ENCODE measurements around the gene CNNM2.
"Not testable (repeated sequence)": the region's sequence is repeated elsewhere in the genome, so short reads cannot be mapped to it uniquely, and the experiment has no call there.

CNNM2 gene

GRCh38 chr10:102926842-102927241, 8.7 kb downstream of the CNNM2 start:
- no peak for DNase-seq (ENCODE audit: low spot score)

- no peak for DNase-seq (ENCODE audit: low spot score)
Measured at GRCh38 chr10:102927311-102928010, 9.4 kb downstream of the CNNM2 start.

DNA sequence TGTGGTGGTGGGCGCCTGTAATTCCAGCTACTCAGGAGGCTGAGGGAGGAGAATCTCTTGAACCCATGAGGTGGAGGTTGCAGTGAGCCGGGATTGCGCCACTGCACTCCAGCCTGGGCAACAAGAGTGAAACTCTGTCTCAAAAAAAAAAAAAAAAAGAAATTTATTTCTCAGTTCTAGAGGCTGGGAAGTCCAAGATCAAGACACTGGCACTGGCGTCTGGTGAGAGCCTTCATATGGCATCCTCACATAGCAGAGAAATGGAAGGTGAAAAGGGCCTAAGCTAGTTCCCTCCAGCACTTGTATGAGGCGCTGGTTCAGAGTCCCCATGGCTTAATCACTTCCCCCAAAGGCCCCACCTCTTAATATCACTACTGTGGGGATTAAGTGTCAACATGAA, 10.3 kb downstream of the CNNM2 start:
- not testable (repeated sequence) for DNase-seq (ENCODE audit: low spot score)

GRCh38 chr10:102930720-102931119, 12.6 kb downstream of the CNNM2 start:
- no peak for DNase-seq (ENCODE audit: low spot score)

DNA sequence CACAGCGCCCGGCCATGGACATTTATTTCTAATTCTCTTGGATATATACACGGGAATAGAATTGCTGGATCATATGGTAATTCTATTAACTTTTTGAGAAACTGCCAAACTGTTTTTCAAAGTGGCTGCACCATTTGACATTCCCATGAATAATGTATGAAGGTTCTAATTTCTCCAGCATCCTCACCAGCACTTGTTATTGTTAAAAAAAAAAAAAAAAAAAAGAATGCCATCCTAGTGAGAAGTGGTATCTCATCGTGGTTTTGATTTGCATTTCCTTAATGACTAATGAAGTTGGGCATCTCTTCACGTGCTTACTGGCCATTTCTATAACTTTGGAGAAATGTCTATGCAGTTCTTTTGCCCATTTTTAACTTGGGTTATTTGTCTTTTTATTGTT, 13.5 kb downstream of the CNNM2 start:
- DNase-seq (ENCODE audit: low spot score) = no peak

DNA sequence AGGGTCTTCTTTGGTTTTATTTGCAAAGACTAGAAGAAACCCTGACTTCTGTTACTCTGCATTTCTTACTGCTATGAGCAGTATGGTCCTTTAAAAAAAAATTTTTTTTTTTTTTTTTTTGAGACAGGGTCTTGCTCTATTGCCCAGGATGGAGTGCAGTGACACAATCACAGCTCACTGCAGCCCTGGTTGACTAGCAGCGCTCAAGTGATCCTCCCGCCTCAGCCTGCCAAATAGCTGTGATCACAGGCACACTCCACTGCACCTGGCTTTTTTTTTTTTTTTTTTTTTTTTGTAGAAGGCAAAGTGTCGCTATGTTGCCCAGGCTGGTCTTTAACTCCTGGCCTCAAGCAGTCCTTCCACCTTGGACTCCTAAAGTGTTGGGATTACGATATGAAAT, 17.4 kb downstream of the CNNM2 start:
- no peak for DNase-seq (ENCODE audit: low spot score)

DNA sequence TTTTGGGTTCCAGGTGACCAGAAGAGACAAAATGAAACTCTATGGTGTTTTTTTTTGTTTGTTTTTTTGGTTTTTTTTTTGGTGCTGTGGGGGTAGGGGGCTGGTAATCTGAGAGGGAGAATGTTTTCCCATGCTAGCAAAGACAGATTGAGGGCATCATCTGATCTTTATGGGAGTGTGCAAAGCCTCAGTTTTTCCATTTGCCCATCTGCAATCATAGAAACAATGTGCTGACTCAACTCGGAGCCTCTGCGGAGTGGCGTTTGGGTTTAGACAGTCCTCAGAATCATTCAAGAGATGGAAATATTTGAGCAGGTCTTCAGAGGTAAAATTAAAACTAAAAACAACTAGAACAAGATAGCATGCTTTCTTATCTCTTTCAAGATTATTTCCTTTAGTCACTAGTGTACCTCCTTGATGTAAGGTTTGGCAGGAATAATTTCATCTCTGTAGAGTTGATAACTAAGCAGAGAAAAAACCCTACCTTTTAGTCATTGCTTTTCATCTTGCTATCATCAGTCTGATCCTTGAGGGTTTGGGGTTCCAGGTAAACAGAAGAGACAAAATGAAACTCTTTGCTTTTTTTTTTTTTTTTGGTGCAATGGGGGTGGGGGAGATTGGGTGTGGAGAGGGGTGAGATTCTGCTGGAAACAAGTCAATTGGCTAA, 18.0 kb downstream of the CNNM2 start:
- peak; percentile 46 for DNase-seq (ENCODE audit: low spot score)

GRCh38 chr10:102941401-102941800, 23.3 kb downstream of the CNNM2 start:
- no peak for DNase-seq (ENCODE audit: low spot score)

GRCh38 chr10:102945449-102945848, 27.4 kb downstream of the CNNM2 start:
- no peak for DNase-seq (ENCODE audit: low spot score)

GRCh38 chr10:102945962-102946361, 27.9 kb downstream of the CNNM2 start:
- DNase-seq (ENCODE audit: low spot score) = no peak

GRCh38 chr10:102946992-102947391, 28.9 kb downstream of the CNNM2 start:
- DNase-seq (ENCODE audit: low spot score) = no peak

DNA sequence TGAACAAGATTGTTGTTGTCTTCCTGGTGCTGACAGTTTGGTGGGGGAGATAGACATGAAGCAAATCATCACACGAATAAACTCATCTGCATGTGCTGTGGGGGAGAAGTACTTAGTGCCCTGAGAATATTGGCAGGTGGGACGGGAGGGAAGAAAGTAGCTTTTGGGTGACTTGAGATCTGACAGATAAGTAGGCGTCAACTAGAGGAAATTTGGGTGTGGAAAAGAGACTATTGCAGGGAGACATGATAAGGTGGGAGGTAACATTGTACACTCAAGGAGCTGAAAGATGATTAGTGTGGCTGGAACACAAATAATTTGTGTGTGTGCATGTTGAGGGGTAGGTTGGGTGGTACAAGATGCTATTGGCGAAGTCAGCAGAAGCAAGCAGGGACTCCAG, 30.1 kb downstream of the CNNM2 start:
- no peak for DNase-seq (ENCODE audit: low spot score)

- no peak for DNase-seq (ENCODE audit: low spot score)
Measured at GRCh38 chr10:102948786-102949185, 30.7 kb downstream of the CNNM2 start.

DNA sequence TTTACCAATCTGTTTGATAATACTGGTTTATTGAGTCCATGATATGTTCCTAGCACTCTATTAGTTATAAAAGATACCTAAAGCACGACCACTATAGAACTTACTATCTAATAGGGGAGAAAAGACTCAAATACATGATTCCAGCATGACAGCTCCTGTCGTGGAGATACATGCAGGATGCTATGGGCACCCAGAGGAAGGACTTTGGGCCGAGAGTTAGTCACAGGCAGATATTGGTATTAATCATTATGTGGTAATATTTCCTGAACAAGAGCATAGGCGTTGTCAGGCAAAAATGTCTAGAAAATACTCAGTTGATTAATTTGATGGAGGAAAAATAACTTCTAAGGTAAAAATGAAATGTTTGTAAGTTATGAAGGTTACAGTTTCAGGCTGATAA, 31.8 kb downstream of the CNNM2 start:
- DNase-seq (ENCODE audit: low spot score) = no peak

DNA sequence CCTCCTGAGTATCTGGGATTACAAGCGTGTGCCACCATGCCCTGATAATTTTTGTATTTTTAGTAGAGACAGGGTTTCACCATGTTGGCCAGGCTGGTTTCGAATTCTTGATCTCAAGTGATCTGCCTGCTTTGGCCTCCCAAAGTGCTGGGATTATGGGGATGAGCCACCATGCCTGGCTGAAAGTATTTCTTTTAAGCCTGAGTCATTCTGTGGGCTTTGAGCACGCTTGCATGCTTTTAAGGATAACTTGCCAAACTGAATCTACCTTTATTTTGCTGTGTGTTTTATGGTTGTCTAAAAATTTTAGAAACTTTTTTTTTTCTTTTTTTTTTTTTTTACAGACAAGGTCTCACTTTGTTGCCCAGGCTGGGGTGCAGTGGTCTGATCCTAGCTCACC, 33.2 kb downstream of the CNNM2 start:
- no peak for DNase-seq (ENCODE audit: low spot score)

- no peak for DNase-seq (ENCODE audit: low spot score)
Measured at GRCh38 chr10:102959360-102959759, 41.3 kb downstream of the CNNM2 start.

- no peak for DNase-seq (ENCODE audit: low spot score)
Measured at GRCh38 chr10:102960157-102960556, 42.1 kb downstream of the CNNM2 start.

DNA sequence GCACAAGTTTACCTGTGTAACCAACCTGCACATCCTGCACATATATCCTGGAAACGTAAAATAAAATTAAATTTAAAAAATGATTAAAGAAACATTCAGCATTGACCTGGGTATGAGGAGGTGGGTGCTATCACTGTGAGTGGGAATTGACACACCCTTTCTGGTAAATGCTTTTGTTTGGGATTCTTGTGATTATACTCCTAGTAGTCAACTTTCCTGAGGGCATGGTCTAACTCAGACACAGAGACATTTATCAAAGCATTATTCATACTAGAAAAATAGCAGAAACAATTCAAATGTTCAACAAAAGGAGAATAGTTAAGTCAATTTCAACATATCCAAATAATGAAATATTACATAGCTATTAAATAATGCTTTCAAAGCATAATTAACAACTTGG, 44.2 kb downstream of the CNNM2 start:
- no peak for DNase-seq (ENCODE audit: low spot score)

GRCh38 chr10:102962951-102963755, 45.1 kb downstream of the CNNM2 start:
- no peak for DNase-seq (ENCODE audit: low spot score)

DNA sequence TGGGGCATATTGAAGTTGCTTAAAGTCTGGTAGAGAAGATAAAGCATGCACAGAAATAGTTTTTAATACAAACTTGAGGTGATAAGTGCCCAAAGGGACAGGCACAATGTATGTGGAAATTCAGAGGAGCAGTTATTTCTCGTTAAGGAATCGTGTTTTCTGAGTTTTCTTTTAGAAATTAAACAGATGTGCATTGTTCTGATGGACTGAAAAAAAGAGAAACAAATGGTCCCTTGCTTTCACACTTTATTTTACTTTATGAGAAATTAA, 45.6 kb downstream of the CNNM2 start:
- no peak for DNase-seq (ENCODE audit: low spot score)

DNA sequence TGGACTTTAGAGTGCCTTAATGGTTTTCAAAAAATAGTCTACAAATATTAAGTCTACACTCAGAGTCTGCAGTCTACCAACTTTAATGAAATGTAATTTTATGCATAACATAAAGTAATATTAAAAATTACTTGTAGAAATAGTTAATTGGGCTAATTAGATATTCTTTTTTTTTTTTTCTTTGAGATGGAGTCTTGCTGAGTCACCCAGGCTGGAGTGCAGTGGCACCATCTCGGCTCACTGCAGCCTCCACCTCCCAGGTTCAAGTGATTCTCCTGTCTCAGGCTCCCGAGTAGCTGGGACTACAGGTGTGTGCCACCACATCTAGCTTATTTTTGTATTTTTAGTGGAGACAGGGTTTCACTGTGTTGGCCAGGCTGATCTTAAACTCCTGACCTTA, 46.0 kb downstream of the CNNM2 start:
- not testable (repeated sequence) for DNase-seq (ENCODE audit: low spot score)

DNA sequence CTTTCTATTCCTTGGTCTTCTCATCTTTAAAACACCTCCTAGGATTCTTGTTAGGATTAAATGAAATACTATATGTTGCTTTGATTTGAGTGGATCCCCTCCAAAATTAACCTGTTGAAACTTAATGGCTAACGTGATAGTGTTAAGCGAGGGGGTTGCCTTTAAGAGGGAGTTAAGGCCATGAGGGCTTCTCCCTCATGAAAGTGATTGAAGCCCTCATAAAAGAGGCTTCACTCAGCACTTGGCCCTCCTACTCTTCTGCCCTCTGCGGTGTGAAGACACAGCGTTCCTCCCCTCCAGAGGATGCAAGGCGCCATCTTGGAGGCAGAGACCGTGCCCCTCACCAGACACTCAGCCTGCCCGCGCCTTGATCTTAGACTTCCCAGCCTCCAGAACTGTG, 46.6 kb downstream of the CNNM2 start:
- no peak for DNase-seq (ENCODE audit: low spot score)

DNA sequence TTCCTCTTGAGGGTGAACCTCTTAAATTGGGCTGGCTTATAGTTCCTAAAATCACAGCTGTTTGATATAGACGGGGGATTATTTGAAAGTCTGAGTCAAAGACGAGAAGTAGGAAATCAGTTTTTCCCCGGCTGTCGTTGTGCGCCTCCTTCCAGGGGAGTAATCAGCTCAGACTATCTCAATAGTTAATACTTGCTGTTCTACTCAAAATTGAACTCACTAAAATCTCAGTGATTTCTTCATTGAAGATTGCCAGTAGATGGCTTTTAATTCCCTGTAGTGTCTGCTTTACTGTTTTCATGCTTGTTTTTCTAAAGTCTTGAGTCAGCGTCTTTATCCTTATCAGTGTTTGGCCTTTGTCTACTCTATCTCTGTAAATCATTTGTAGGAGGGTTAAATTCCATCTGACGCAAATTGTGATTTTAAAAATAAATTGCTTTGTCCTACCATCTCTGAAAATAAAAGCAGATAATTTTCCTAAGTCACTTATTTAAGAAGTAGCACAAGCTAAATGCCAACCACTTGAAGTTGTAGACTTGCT, 47.3 kb downstream of the CNNM2 start:
- DNase-seq (ENCODE audit: low spot score) = no peak
